ENCODE data around the gene GDF7. TPM values are rescaled to one million over a fixed set of nuclear protein-coding genes. Genes with fewer than 3 reads are reported as not detected.
A peak's percentile ranks its signal among the peaks of the same experiment; 100 is the strongest.

Gene GDF7
- total RNA-seq, 1 donor from 2014 or later = 11.6 TPM

- intact Hi-C loops (cut with DNase I) = no loop called here
- no peaks in the 10 kb centered on the region for H3K9me3 ChIP-seq
- H3K27me3 ChIP-seq = no peaks in the 10 kb centered on the region
- no peak overlapping the region for H3K4me3 ChIP-seq
- peaks cover 41 to 47% of the 10 kb centered on the region in 2 donors for H3K4me1 ChIP-seq
- no peak for TF ChIP-seq CTCF (IDR thresholded peaks at IDR 0.05)
- peak; percentile 5 to 59 for DNase-seq (ENCODE audit: low spot score in 2 of 2)
- peak overlapping the region; percentile 97 to 98 for H3K27ac ChIP-seq
- H3K36me3 ChIP-seq = peaks cover 43 to 52% of the 10 kb centered on the region in 2 donors
Observed at GRCh38 chr2:20620271-20620681, 46.7 kb upstream of the GDF7 start.

- Histone ChIP-seq H3K27me3 (no peaks in the 10 kb centered on the region), H3K4me1 (peaks cover 36 to 44% of the 10 kb centered on the region in 2 donors), H3K36me3 (peaks cover 43 to 52% of the 10 kb centered on the region in 2 donors), H3K9me3 (no peaks in the 10 kb centered on the region), H3K27ac (peak overlapping the region; percentile 97 to 98), H3K4me3 (no peak overlapping the region)
- TF ChIP-seq CTCF (IDR thresholded peaks at IDR 0.05) = no peak
- intact Hi-C loops (cut with DNase I) = no loop called here
- peak; percentile 7 to 61 for DNase-seq (ENCODE audit: low spot score in 2 of 2)
Observed at GRCh38 chr2:20620696-20621365, 46.1 kb upstream of the GDF7 start.

GRCh38 chr2:20621366-20622295 is 45.3 kb upstream of the GDF7 start:
- H3K27ac ChIP-seq = peak overlapping the region; percentile 97 to 98
- no peaks in the 10 kb centered on the region for H3K27me3 ChIP-seq
- H3K4me3 ChIP-seq = no peak overlapping the region
- TF ChIP-seq CTCF (IDR thresholded peaks at IDR 0.05) = no peak
- H3K4me1 ChIP-seq = peaks cover 31 to 40% of the 10 kb centered on the region in 2 donors
- peaks cover 43 to 56% of the 10 kb centered on the region in 2 donors for H3K36me3 ChIP-seq
- H3K9me3 ChIP-seq = no peaks in the 10 kb centered on the region
- intact Hi-C loops (cut with DNase I) = no loop called here
- peak; percentile 2 to 63 for DNase-seq (ENCODE audit: low spot score in 2 of 2)

- Histone ChIP-seq H3K27ac (peak overlapping the region; percentile 97 to 98), H3K4me1 (peaks cover 24 to 38% of the 10 kb centered on the region in 2 donors)
- intact Hi-C loops (cut with DNase I) = no loop called here
Observed at GRCh38 chr2:20622296-20622686, 44.7 kb upstream of the GDF7 start.

GRCh38 chr2:20622731-20623130 is 44.2 kb upstream of the GDF7 start:
- peaks cover 20 to 38% of the 10 kb centered on the region in 2 donors for H3K4me1 ChIP-seq
- no peaks in the 10 kb centered on the region for H3K27me3 ChIP-seq
- H3K9me3 ChIP-seq = no peaks in the 10 kb centered on the region
- peaks cover 43 to 56% of the 10 kb centered on the region in 2 donors for H3K36me3 ChIP-seq
- H3K4me3 ChIP-seq = no peak overlapping the region
- TF ChIP-seq CTCF (IDR thresholded peaks at IDR 0.05) = no peak
- intact Hi-C loops (cut with DNase I) = no loop called here
- peak; percentile 7 to 63 for DNase-seq (ENCODE audit: low spot score in 2 of 2)
- peak overlapping the region; percentile 97 to 98 for H3K27ac ChIP-seq

More at GRCh38 chr2:20622296-20622686, 44.7 kb upstream of the GDF7 start:
- H3K36me3 ChIP-seq = peaks cover 43 to 56% of the 10 kb centered on the region in 2 donors
- no peak for TF ChIP-seq CTCF (IDR thresholded peaks at IDR 0.05)
- no peaks in the 10 kb centered on the region for H3K9me3 ChIP-seq
- no peak overlapping the region for H3K4me3 ChIP-seq
- no peaks in the 10 kb centered on the region for H3K27me3 ChIP-seq
- DNase-seq (ENCODE audit: low spot score in 2 of 2) = peak; percentile 4 to 44
